ENCODE data around the gene CNTNAP2. TPM values are rescaled to one million over a fixed set of nuclear protein-coding genes. Genes with fewer than 3 reads are reported as not detected.

CNTNAP2 gene
- total RNA-seq, 4 donors from 2014 or later: not detected

DNA sequence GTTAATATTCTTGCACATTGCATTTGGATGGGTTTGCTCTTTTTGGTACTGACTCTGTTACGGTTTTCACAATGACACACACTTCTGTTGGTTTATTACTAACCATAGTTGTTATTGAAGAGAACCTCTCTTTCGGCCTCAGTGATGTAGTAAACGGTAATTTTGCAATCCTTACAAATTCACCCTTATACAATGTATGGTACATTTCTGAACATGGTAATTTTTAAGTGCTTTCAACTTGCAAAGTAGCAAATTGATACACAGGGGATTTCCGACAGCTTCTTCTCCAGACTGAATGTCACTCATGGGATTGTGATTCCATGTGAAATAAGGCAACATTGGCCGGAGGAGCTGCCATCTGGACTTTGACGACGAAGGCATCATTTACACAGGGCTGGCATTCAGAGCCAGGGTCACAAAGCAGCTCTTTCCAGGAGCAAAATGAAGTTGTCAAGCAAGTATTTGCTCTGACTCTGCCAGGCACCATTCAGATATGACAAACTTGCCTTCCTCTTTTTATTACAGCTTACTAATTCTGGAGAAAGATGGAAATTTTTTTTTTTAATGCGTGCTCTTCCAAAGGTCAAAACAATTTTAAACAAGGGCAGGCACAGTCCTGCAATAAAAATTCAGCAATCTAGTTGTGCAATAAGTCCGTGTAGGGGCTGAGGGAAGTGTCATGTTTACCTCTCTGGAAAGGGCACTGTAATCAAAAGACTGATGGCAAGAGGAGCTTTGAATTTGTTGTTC lies 1762.5 kb downstream of the CNTNAP2 start:
- H3K9me3 ChIP-seq: no peaks in the 10 kb centered on the region
- no peaks in the 10 kb centered on the region for H3K36me3 ChIP-seq
- in situ Hi-C loops (cut with MboI; ENCODE audit: low sequenced_read_pairs in 4 of 4): no loop called here
- no peak for ATAC-seq
- H3K4me1 ChIP-seq: no peaks in the 10 kb centered on the region
- H3K27me3 ChIP-seq: no peaks in the 10 kb centered on the region
- no peak for DNase-seq
- no peak for TF ChIP-seq POLR2A (IDR thresholded peaks at IDR 0.05)
- TF ChIP-seq, protein P1, sequence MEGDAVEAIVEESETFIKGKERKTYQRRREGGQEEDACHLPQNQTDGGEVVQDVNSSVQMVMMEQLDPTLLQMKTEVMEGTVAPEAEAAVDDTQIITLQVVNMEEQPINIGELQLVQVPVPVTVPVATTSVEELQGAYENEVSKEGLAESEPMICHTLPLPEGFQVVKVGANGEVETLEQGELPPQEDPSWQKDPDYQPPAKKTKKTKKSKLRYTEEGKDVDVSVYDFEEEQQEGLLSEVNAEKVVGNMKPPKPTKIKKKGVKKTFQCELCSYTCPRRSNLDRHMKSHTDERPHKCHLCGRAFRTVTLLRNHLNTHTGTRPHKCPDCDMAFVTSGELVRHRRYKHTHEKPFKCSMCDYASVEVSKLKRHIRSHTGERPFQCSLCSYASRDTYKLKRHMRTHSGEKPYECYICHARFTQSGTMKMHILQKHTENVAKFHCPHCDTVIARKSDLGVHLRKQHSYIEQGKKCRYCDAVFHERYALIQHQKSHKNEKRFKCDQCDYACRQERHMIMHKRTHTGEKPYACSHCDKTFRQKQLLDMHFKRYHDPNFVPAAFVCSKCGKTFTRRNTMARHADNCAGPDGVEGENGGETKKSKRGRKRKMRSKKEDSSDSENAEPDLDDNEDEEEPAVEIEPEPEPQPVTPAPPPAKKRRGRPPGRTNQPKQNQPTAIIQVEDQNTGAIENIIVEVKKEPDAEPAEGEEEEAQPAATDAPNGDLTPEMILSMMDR (IDR thresholded peaks at IDR 0.05 in 4 of 5, conservative IDR thresholded peaks at IDR 0.05 in 1 of 5): no peak
- no peak overlapping the region for H3K4me3 ChIP-seq
- no peak overlapping the region for H3K27ac ChIP-seq
- intact Hi-C loops (cut with DNase I; ENCODE audit: low total_unique reads): no loop called here

DNA sequence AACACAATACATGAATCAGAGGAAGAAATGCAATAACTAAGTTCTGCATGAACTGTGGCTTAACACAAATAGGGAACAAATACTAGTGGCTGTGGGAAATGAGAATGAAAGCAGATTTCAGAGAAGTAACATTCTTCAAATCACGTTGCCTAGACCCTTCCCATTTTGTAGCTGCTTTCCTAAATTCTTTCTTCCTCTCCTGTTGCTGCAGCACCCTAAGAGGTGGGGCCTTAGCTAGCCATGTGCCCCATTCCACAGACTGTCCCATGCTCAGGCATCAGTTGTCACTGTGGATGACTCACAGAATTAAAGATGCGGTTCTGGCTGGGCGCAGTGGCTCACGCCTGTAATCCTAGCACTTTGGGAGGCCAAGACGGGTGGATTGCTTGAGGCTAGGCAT lies 1769.3 kb downstream of the CNTNAP2 start:
- no peak for ATAC-seq
- in situ Hi-C loops (cut with MboI; ENCODE audit: low sequenced_read_pairs in 4 of 4): no loop called here
- DNase-seq: no peak
- Histone ChIP-seq H3K27ac (no peak overlapping the region), H3K4me3 (no peak overlapping the region), H3K27me3 (no peaks in the 10 kb centered on the region), H3K4me1 (no peaks in the 10 kb centered on the region), H3K36me3 (no peaks in the 10 kb centered on the region), H3K9me3 (no peaks in the 10 kb centered on the region)
- TF ChIP-seq POLR2A (IDR thresholded peaks at IDR 0.05): no peak
- intact Hi-C loops (cut with DNase I; ENCODE audit: low total_unique reads): no loop called here

DNA sequence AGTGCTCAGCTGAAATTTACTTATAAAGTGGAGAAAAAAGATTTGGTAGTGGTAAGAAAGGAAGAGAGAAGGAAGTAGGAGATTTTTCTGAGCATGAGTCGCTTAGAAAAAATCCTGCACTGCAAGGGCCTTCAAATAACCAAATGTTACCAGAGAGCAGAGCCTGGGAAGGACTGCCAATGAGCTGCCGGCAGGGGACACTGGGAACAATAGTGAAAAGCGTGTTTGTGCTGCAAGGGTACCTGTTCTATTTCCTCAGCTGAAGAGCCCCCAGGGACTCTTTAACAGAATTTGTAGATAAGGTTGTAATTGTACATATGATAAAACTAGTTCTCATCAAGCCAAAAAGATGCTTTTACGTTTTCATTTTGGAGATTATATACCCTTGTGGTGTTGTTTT lies 1777.7 kb downstream of the CNTNAP2 start:
- intact Hi-C loops (cut with DNase I; ENCODE audit: low total_unique reads): no loop called here
- TF ChIP-seq, protein P1 (IDR thresholded peaks at IDR 0.05 in 4 of 5, conservative IDR thresholded peaks at IDR 0.05 in 1 of 5): no peak
- no peak for TF ChIP-seq POLR2A (IDR thresholded peaks at IDR 0.05)
- H3K27ac ChIP-seq: no peak overlapping the region

DNA sequence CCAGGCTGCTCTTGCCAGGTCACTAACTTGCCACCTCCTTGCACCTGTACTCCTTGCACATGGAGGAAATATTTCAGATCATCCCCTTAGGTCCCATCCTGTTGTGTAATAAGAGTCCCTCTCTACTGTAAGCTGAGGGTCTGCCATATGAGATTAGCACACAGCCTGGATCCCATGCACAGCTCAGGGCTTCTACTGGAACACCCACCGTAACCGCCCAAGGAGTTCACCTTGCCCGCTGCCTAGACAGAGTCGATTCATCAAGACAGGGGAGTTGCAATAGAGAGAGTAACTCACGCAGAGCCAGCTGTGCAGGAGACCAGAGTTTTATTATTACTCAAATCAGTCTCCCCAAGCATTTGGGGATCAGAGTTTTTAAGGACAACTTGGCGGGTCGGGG lies 1779.5 kb downstream of the CNTNAP2 start:
- intact Hi-C loops (cut with DNase I; ENCODE audit: low total_unique reads) (no loop called here), in situ Hi-C loops (cut with MboI; ENCODE audit: low sequenced_read_pairs in 4 of 4) (no loop called here)
- TF ChIP-seq POLR2A (IDR thresholded peaks at IDR 0.05): no peak
- TF ChIP-seq, protein P1 (IDR thresholded peaks at IDR 0.05 in 4 of 5, conservative IDR thresholded peaks at IDR 0.05 in 1 of 5): no peak
- Histone ChIP-seq H3K4me1 (no peaks in the 10 kb centered on the region), H3K27ac (no peak overlapping the region), H3K9me3 (no peaks in the 10 kb centered on the region), H3K4me3 (no peak overlapping the region), H3K27me3 (no peaks in the 10 kb centered on the region), H3K36me3 (no peaks in the 10 kb centered on the region)
- ATAC-seq (no peak), DNase-seq (no peak)

More for the DNA sequence above, 1777.7 kb downstream of the CNTNAP2 start:
- no peak for DNase-seq
- in situ Hi-C loops (cut with MboI; ENCODE audit: low sequenced_read_pairs in 4 of 4): no loop called here
- no peaks in the 10 kb centered on the region for H3K4me1 ChIP-seq
- H3K27me3 ChIP-seq: no peaks in the 10 kb centered on the region
- H3K9me3 ChIP-seq: no peaks in the 10 kb centered on the region
- no peak for ATAC-seq
- H3K36me3 ChIP-seq: no peaks in the 10 kb centered on the region
- no peak overlapping the region for H3K4me3 ChIP-seq

DNA sequence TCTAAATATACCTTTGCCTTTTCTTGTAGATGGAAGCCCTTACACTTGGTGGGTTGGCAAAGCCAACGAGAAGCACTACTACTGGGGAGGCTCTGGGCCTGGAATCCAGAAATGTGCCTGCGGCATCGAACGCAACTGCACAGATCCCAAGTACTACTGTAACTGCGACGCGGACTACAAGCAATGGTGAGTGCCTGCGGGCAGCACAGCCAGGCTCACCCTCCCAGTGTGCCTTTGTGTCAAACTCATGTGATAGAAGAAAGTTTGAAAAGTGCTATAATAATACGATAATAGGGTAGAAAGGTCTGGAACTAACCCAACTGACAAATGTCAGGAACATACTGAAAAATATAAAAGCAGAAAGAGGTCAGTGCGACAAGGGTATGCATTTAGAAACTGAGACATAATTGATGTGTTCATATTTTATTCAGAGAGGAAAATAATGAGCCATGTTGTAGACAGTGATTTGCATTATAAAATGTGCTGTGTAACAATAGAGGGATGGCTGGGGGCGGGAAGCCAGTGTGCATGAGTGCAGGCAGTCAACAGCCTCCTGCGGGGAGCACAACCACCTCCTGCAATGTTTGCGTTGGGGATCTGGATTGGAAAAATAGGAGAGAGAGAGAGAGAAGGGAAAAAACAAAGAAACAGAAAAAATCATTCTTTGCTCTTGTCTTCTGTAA lies 1787.1 kb downstream of the CNTNAP2 start:
- Histone ChIP-seq H3K27ac (no peak overlapping the region), H3K36me3 (no peaks in the 10 kb centered on the region), H3K4me3 (no peak overlapping the region), H3K9me3 (no peaks in the 10 kb centered on the region), H3K4me1 (no peaks in the 10 kb centered on the region), H3K27me3 (no peaks in the 10 kb centered on the region)
- DNase-seq (no peak), ATAC-seq (no peak)
- intact Hi-C loops (cut with DNase I; ENCODE audit: low total_unique reads): no loop called here
- TF ChIP-seq, protein P1 (IDR thresholded peaks at IDR 0.05 in 4 of 5, conservative IDR thresholded peaks at IDR 0.05 in 1 of 5): no peak
- TF ChIP-seq POLR2A (IDR thresholded peaks at IDR 0.05): no peak
- in situ Hi-C loops (cut with MboI; ENCODE audit: low sequenced_read_pairs in 4 of 4): no loop called here

Data from gastrocnemius medialis (tissue), 4 donors.